Right lobe of liver (tissue), 6 donors: ENCODE results near the gene WNT3. TPM values are rescaled to one million over a fixed set of nuclear protein-coding genes. Genes with fewer than 3 reads are reported as not detected.

Experiments used
- ATAC-seq, 4 donors: fragments of 200-7000 bp; cut with Tn5 transposase; one replicate each; pipeline ENCODE4 v1.9.1; 2020; ENCODE audit warnings: mild to moderate bottlenecking in 4 of 4, moderate library complexity in 4 of 4
- DNase-seq, 3 donors: peaks; one replicate each; pipeline ENCODE4 v3.0.0-alpha.2; 2020
- H3K27ac ChIP-seq, 3 donors: fragments of 200-600 bp; one replicate each; pipeline ENCODE4 v1.8.0; 2022
- H3K27me3 ChIP-seq, 2 donors: fragments of 200-600 bp; one replicate each; pipeline ENCODE4 v1.8.0; 2022
- H3K36me3 ChIP-seq, 4 donors: fragments of 200-600 bp; sonication (generic) in 1 of 4; one replicate each; pipeline versions ENCODE4 v1.5.1 to v1.8.0; 2017 to 2022; ENCODE audit warnings: control low read depth in 1 of 4
- H3K4me1 ChIP-seq, 4 donors: fragments of 200-600 bp; sonication (generic) in 1 of 4; one replicate each; pipeline versions ENCODE4 v1.5.1 to v1.8.0; 2017 to 2022; ENCODE audit warnings: control low read depth in 1 of 4
- H3K4me3 ChIP-seq, 3 donors: fragments of 200-600 bp; one replicate each; pipeline ENCODE4 v1.8.0; 2022
- H3K9me3 ChIP-seq, 4 donors: fragments of 200-600 bp; sonication (generic) in 1 of 4; one replicate each; pipeline versions ENCODE4 v1.5.1 to v1.8.0; 2017 to 2022; ENCODE audit warnings: control low read depth in 1 of 4
- POLR2A ChIP-seq: fragments of 450-650 bp; IDR thresholded peaks from one replicate; pipeline ENCODE4 v1.6.1; 2017; ENCODE audit warnings: antibody characterized with exemption, mild to moderate bottlenecking
- WGBS: methylation state at CpG from one replicate; pipeline ENCODE4 v1.1.6; 2018; ENCODE audit warnings: low coverage, low lambda C conversion rate; ENCODE audit not compliant: insufficient coverage; ENCODE audit errors: missing lambda C conversion rate; 5-methylcytosine and 5-hydroxymethylcytosine counted together
- intact Hi-C, 2 donors: fragments of 100-400 bp; cut with DNase I; formaldehyde crosslinking; loops; one replicate each; pipeline versions ENCODE4 v1.11.2 to v1.14.1; 2022
- total RNA-seq, 6 experiments: library from RNA; depleted of rRNA in 2 of 6; stranded (reverse); fragments of >200 nt in 2 of 6; fragmentation: NEBNext Ultra II Directional in 3 of 6; extraction: Animal tissue kit (Norgen Biotek cat#: 25700) in 3 of 6; gene quantifications; one replicate each; pipeline versions ENCODE4 v1.1.0 to v1.2.4, GENCODE V29; 2016 to 2023
- TF ChIP-seq, protein P1 (sequence below), 4 donors: fragments of 200-600 bp in 3 of 4; fragments of 450-650 bp in 1 of 4; IDR thresholded peaks; one replicate each; pipeline versions ENCODE4 v1.5.1 to v1.8.0; 2016 to 2022; ENCODE audit warnings: antibody characterized with exemption in 4 of 4, mild to moderate bottlenecking in 2 of 4
- donor health status: DM: no; HTN: yes; CAD: no.
- donor health status: DM: no; HTN: no; CAD: no.
- donor health status: DM: no; HTN: no; CAD: no.
- donor health status: DM: no; HTN: yes; CAD: no.
- donor health status: DM: no; HTN: yes; CAD: no.

WNT3 gene
- total RNA-seq, 6 experiments from 2014 or later: 1.0 to 5.0 (median 4.0) TPM

DNA sequence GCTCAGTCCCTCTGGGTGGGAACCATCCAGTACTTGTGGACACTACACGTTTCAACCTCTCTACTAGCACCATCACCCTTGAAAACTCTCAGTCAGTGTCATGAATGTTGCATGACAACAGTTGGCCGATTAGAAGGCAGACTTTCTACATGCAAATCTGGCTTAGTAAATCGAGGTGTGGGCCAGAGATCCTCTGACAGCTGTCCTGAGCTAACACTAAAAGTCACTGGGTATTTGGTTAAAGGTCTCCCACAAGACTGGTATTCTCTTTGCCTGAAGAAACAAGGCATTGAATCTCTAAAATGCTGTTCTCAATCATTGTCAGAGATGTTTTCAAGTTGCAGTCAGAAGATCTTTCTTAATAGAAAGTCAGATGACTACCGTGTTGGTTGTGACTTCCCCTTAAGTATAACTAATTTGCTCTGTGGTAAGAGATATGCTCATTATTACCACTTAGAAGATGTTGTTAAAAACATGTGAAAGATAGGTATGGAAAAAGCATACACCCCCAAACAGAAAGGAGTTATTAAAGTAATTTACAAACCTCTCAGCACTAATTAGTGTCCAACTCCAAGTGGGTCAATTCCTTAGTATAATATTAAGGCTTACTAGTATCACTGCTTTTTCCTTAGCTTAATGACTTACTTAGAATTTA, 62.3 kb downstream of the WNT3 start:
- H3K36me3 ChIP-seq: peaks cover 0 to 23% (median 0%) of the 10 kb centered on the region in 4 donors
- WGBS: 77% methylated on average over 3 of the region's 4 CpGs
- DNase-seq: no peak

GRCh38 chr17:46753776-46754175, 64.7 kb downstream of the WNT3 start:
- Histone ChIP-seq H3K9me3 (no peaks in the 10 kb centered on the region), H3K4me1 (peaks cover 0 to 8% (median 0%) of the 10 kb centered on the region in 4 donors), H3K27me3 (no peaks in the 10 kb centered on the region), H3K27ac (no peak overlapping the region), H3K4me3 (no peak overlapping the region), H3K36me3 (peaks cover 0 to 23% (median 0%) of the 10 kb centered on the region in 4 donors)
- intact Hi-C loops: no loop called here
- 90% methylated on average over 3 of the region's 3 CpGs for WGBS
- TF ChIP-seq, protein P1, sequence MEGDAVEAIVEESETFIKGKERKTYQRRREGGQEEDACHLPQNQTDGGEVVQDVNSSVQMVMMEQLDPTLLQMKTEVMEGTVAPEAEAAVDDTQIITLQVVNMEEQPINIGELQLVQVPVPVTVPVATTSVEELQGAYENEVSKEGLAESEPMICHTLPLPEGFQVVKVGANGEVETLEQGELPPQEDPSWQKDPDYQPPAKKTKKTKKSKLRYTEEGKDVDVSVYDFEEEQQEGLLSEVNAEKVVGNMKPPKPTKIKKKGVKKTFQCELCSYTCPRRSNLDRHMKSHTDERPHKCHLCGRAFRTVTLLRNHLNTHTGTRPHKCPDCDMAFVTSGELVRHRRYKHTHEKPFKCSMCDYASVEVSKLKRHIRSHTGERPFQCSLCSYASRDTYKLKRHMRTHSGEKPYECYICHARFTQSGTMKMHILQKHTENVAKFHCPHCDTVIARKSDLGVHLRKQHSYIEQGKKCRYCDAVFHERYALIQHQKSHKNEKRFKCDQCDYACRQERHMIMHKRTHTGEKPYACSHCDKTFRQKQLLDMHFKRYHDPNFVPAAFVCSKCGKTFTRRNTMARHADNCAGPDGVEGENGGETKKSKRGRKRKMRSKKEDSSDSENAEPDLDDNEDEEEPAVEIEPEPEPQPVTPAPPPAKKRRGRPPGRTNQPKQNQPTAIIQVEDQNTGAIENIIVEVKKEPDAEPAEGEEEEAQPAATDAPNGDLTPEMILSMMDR (IDR thresholded peaks at IDR 0.05): no peak
- TF ChIP-seq POLR2A: no peak
- ATAC-seq (no peak), DNase-seq (no peak)

More for the DNA sequence above, 62.3 kb downstream of the WNT3 start:
- no peak for TF ChIP-seq POLR2A
- TF ChIP-seq, protein P1 (IDR thresholded peaks at IDR 0.05): no peak
- Histone ChIP-seq H3K4me1 (peaks cover 0 to 12% (median 0%) of the 10 kb centered on the region in 4 donors), H3K9me3 (no peaks in the 10 kb centered on the region), H3K27ac (no peak overlapping the region), H3K4me3 (no peak overlapping the region), H3K27me3 (no peaks in the 10 kb centered on the region)
- intact Hi-C loops: no loop called here
- no peak for ATAC-seq

- TF ChIP-seq, protein P1 (IDR thresholded peaks at IDR 0.05): no peak
- no peak for TF ChIP-seq POLR2A
- WGBS: 95% methylated on average over 3 of the region's 4 CpGs
- H3K27me3 ChIP-seq: no peaks in the 10 kb centered on the region
- intact Hi-C loops: no loop called here
- H3K36me3 ChIP-seq: peaks cover 0 to 23% (median 0%) of the 10 kb centered on the region in 4 donors
- no peak overlapping the region for H3K27ac ChIP-seq
- ATAC-seq (no peak), DNase-seq (no peak)
- H3K4me1 ChIP-seq: no peaks in the 10 kb centered on the region
- H3K9me3 ChIP-seq: no peaks in the 10 kb centered on the region
- H3K4me3 ChIP-seq: no peak overlapping the region
These were observed 67.1 kb downstream of the WNT3 start for GRCh38 chr17:46751425-46751824.

- no peak for ATAC-seq
- WGBS: 90% methylated on average over 3 of the region's 3 CpGs
- no peak for DNase-seq
- no peaks in the 10 kb centered on the region for H3K27me3 ChIP-seq
- H3K36me3 ChIP-seq: no peaks in the 10 kb centered on the region
- no peak for TF ChIP-seq POLR2A
- TF ChIP-seq, protein P1 (IDR thresholded peaks at IDR 0.05): no peak
- intact Hi-C loops: no loop called here
- H3K4me3 ChIP-seq: no peak overlapping the region
- no peaks in the 10 kb centered on the region for H3K4me1 ChIP-seq
- no peaks in the 10 kb centered on the region for H3K9me3 ChIP-seq
- H3K27ac ChIP-seq: no peak overlapping the region
These were observed 73.1 kb downstream of the WNT3 start for GRCh38 chr17:46745376-46745775.
